B cell (primary cell): ENCODE data around the gene SLC25A18. TPM values are rescaled to one million over a fixed set of nuclear protein-coding genes. Genes with fewer than 3 reads are reported as not detected.
"Not testable (repeated sequence)": the region's sequence is repeated elsewhere in the genome, so short reads cannot be mapped to it uniquely, and the experiment has no call there.

ENCODE experiments used
- ATAC-seq: fragments of 200-7000 bp; cut with Tn5 transposase; one replicate; pipeline ENCODE4 v1.10.0; 2021; ENCODE audit warnings: low read depth, mild to moderate bottlenecking, moderate number of reproducible peaks, moderate library complexity
- CTCF ChIA-PET: fragments of 350-600 bp; sonication (Branson Sonifier 250); formaldehyde crosslinking; loops from one replicate; lab custom pipeline; 2021; ENCODE audit warnings: antibody characterized with exemption, inconsistent platforms; lab: Charles Lee
- POLR2A ChIA-PET: fragments of 350-600 bp; sonication (Branson Sonifier 250); formaldehyde crosslinking; loops from one replicate; lab custom pipeline; 2021; ENCODE audit warnings: antibody characterized with exemption; lab: Charles Lee
- DNase-seq: peaks from one replicate; pipeline ENCODE4 v3.0.0; 2013
- H2AFZ ChIP-seq: 2 replicates; pipeline ENCODE4 v1.6.1; 2012; ENCODE audit warnings: mild to moderate bottlenecking, low read depth, low read length; ENCODE audit not compliant: insufficient read depth, poor library complexity, severe bottlenecking
- H3K27ac ChIP-seq, 2 donors: 1 replicate in 1 of 2; 2 replicates in 1 of 2; pipeline ENCODE4 v1.5.1; 2012 to 2013; ENCODE audit warnings: low read length in 2 of 2, mild to moderate bottlenecking in 2 of 2, moderate library complexity in 1 of 2
- H3K27me3 ChIP-seq, 4 experiments: fragments of 200-600 bp in 1 of 4; sonication (generic) in 1 of 4; replicated peaks in 1 of 4; 1 replicate in 2 of 4; 2 replicates in 2 of 4; pipeline versions ENCODE4 v1.6.1 to v1.7.0; 2013 to 2016; ENCODE audit warnings: low read length in 3 of 4, mild to moderate bottlenecking in 2 of 4, mixed read lengths in 1 of 4, moderate library complexity in 1 of 4; ENCODE audit not compliant: insufficient read depth in 4 of 4, control insufficient read depth in 3 of 4; ENCODE audit errors: control extremely low read depth in 1 of 4
- H3K36me3 ChIP-seq, 2 experiments: replicated peaks in 1 of 2; 1 replicate in 1 of 2; 2 replicates in 1 of 2; pipeline versions ENCODE4 v1.6.1 to v1.7.1; 2013; ENCODE audit warnings: low read length in 1 of 2; ENCODE audit not compliant: insufficient read depth in 2 of 2, control insufficient read depth in 1 of 2; ENCODE audit errors: control extremely low read depth in 1 of 2, extremely low read depth in 1 of 2
- H3K4me1 ChIP-seq, 2 donors: fragments of 200-600 bp in 1 of 2; sonication (generic) in 1 of 2; 1 replicate in 1 of 2; 2 replicates in 1 of 2; pipeline versions ENCODE4 v1.5.1 to v1.6.1; 2013 to 2017; ENCODE audit warnings: low read length in 2 of 2; ENCODE audit not compliant: control insufficient read depth in 2 of 2, insufficient read depth in 2 of 2
- H3K4me2 ChIP-seq: replicated peaks from 2 replicates; pipeline ENCODE3; 2012; ENCODE audit warnings: mild to moderate bottlenecking, low read depth, low read length; ENCODE audit not compliant: poor library complexity, severe bottlenecking
- H3K4me3 ChIP-seq, 5 experiments: fragments of 200-600 bp in 1 of 5; sonication (generic) in 1 of 5; 1 replicate in 3 of 5; 2 replicates in 2 of 5; pipeline versions ENCODE4 v1.5.1 to v1.7.0; 2011 to 2016; ENCODE audit warnings: low read length in 4 of 5, mild to moderate bottlenecking in 4 of 5, low read depth in 2 of 5, control low read depth in 1 of 5, moderate library complexity in 1 of 5; ENCODE audit not compliant: insufficient read depth in 1 of 5; ENCODE audit errors: control extremely low read depth in 1 of 5, extremely low read depth in 1 of 5
- H3K79me2 ChIP-seq: fragments of 200-600 bp; sonication (generic); one replicate; pipeline ENCODE4 v1.6.0; 2016; ENCODE audit warnings: low read length; ENCODE audit not compliant: control insufficient read depth, insufficient read depth
- H3K9ac ChIP-seq: fragments of 200-600 bp; sonication (generic); 2 replicates; pipeline ENCODE4 v1.6.1; 2017; ENCODE audit warnings: mild to moderate bottlenecking, low read length, moderate library complexity
- H3K9me3 ChIP-seq, 3 donors: one replicate each; pipeline versions ENCODE4 v1.6.1 to v1.7.1; 2013; ENCODE audit warnings: low read length in 2 of 3; ENCODE audit not compliant: control insufficient read depth in 2 of 3, insufficient read depth in 1 of 3; ENCODE audit errors: control extremely low read depth in 1 of 3
- H4K20me1 ChIP-seq: 2 replicates; pipeline ENCODE4 v1.6.0; 2012; ENCODE audit warnings: mild to moderate bottlenecking, low read length; ENCODE audit not compliant: insufficient read depth, control insufficient read depth, poor library complexity, severe bottlenecking
- H3K27ac Mint-ChIP-seq: one replicate; pipeline ENCODE4 v1.8.0; 2021; ENCODE audit warnings: mixed read lengths
- H3K27me3 Mint-ChIP-seq: one replicate; pipeline ENCODE4 v1.8.0; 2021; ENCODE audit warnings: mixed read lengths
- H3K4me1 Mint-ChIP-seq: one replicate; pipeline ENCODE4 v1.8.0; 2021; ENCODE audit warnings: mixed read lengths
- H3K4me3 Mint-ChIP-seq: one replicate; pipeline ENCODE4 v1.8.0; 2021; ENCODE audit warnings: mixed read lengths
- H3K9me3 Mint-ChIP-seq: one replicate; pipeline ENCODE4 v1.8.0; 2022; ENCODE audit warnings: mixed read lengths; ENCODE audit not compliant: insufficient read depth
- EZH2 ChIP-seq: IDR thresholded peaks from 2 replicates; pipeline ENCODE4 v1.6.1; 2012; ENCODE audit warnings: borderline replicate concordance, low read depth, mild to moderate bottlenecking, moderate library complexity, low read length; ENCODE audit not compliant: insufficient read depth, poor library complexity, severe bottlenecking
- WGBS: methylation state at CpG from one replicate; pipeline ENCODE4 v1.1.5; 2013; ENCODE audit warnings: missing lambda C conversion rate; ENCODE audit not compliant: insufficient coverage; 5-methylcytosine and 5-hydroxymethylcytosine counted together
- intact Hi-C: fragments of 100-400 bp; cut with micrococcal nuclease; formaldehyde crosslinking; loops from one replicate; pipeline ENCODE4 v1.10.0; 2022
- polyA plus RNA-seq: library from polyadenylated mRNA; depleted of rRNA; stranded (reverse); fragments of >200 nt; gene quantifications from 2 replicates; pipeline ENCODE4 v1.2.3, GENCODE V29; 2012
- total RNA-seq, 2 donors: library from RNA; stranded (reverse); fragments of 120-200 nt in 1 of 2; gene quantifications; 1 replicate in 1 of 2; 2 replicates in 1 of 2; pipeline versions ENCODE4 v1.2.3 to v1.2.4, GENCODE V29; 2013 to 2022
- TF ChIP-seq, protein P1 (sequence below): fragments of 200-600 bp; IDR thresholded peaks from one replicate; pipeline ENCODE4 v1.8.0; 2022; ENCODE audit warnings: antibody characterized with exemption, mild to moderate bottlenecking

The SLC25A18 gene
- total and polyA plus RNA-seq, 2 donors (not counting 1 experiment from before 2014, with no cell fraction given): not detected

DNA sequence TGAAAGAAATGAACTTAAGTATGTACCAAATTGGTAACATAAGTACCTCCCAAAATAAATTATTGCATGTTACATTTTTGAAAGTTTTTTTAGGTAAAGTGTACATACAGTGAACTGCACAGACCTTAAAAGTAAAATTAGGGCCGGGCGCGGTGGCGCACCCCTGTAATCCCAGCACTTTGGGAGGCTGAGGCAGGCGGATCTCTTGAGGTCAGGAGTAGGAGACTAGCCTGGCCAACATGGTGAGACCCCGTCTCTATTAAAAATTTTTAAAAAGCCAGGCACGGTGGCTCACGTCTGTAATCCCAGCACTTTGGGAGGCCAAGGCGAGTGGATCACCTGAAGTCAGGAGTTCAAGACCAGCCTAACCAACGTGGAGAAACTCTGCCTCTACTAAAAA is 73.6 kb downstream of the SLC25A18 start:
- Histone ChIP-seq H3K79me2 (peaks cover 23% of the 10 kb centered on the region), H3K4me1 (peaks cover 15 to 20% of the 10 kb centered on the region in 2 donors)
- H3K9me3 Mint-ChIP-seq, H3K4me3 Mint-ChIP-seq, ATAC-seq, H4K20me1 ChIP-seq, H3K9ac ChIP-seq, DNase-seq, H3K27me3 Mint-ChIP-seq, H3K4me2 ChIP-seq, H3K27ac Mint-ChIP-seq, H3K27ac ChIP-seq, H3K9me3 ChIP-seq, H3K4me3 ChIP-seq, CTCF ChIA-PET, H3K36me3 ChIP-seq, H3K27me3 ChIP-seq, H2AFZ ChIP-seq: not testable (repeated sequence)
- intact Hi-C loops: loop anchor here (5.0 kb wide), 1 partner anchor 420 kb away; the partner anchor contains the start of gene ADA2
- peaks cover 25% of the 10 kb centered on the region for H3K4me1 Mint-ChIP-seq
- 88% methylated on average over 9 of the region's 10 CpGs for WGBS
- POLR2A ChIA-PET: interaction anchor here (0.7 kb wide), 1 partner anchor 86 kb away, joined by 8 read pairs; no protein-coding TSS in a partner anchor

DNA sequence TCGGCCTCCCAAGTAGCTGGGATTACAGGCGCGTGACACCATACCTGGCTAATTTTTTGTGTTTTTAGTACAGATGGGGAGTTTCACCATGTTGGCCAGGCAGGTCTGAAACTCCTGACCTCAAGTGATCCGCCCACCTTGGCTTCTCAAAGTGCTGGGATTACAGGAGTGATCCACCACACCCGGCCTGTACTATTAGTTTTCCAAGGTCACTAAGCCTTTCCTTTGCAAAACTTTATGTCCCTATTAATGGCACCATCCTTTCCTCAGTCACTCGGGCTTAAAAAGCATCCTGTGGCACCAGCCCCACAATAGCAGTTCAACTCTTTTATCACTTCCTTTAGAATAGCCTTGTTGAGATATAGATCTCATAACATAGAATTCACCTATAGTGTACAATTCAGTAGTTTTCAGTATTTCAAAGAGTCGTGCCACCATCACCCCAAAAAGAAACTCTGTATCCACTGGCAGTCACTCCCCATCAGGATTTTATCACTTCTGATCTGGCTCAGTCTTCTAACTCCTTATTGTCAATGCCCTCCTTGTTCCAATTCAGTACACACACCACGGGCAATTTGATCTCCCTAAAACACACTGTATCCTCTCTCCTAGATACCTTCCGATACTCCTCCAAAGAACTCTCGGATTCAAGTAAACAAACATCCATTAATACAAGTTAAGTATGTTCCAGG is 74.3 kb downstream of the SLC25A18 start:
- Histone ChIP-seq H3K9me3 (no peaks in the 10 kb centered on the region), H3K4me2 (peak overlapping the region; percentile 77), H3K4me3 (peak overlapping the region; percentile 67 to 100 (median 81)), H3K79me2 (peaks cover 26% of the 10 kb centered on the region), H3K9ac (peak overlapping the region; percentile 98), H3K27ac (peak overlapping the region; percentile 100), H2AFZ (peak overlapping the region; percentile 89), H3K4me1 (peaks cover 15 to 20% of the 10 kb centered on the region in 2 donors), H3K27me3 (no peaks in the 10 kb centered on the region), H4K20me1 (no peaks in the 10 kb centered on the region), H3K36me3 (no peaks in the 10 kb centered on the region)
- DNase-seq: no peak
- intact Hi-C loops: loop anchor here (1.0 to 5.0 kb wide), 6 partner anchors 9 to 479 kb away; partner anchors contain the start of genes ADA2, ATP6V1E1, HDHD5 and PEX26
- WGBS: 65% methylated on average over 8 of the region's 10 CpGs
- Mint-ChIP-seq H3K9me3 (no peaks in the 10 kb centered on the region), H3K4me3 (peak overlapping the region; percentile 96), H3K27ac (peak overlapping the region; percentile 97), H3K27me3 (no peaks in the 10 kb centered on the region), H3K4me1 (peaks cover 25% of the 10 kb centered on the region)
- ATAC-seq: no peak
- CTCF ChIA-PET: no interaction called here
- TF ChIP-seq, protein P1, sequence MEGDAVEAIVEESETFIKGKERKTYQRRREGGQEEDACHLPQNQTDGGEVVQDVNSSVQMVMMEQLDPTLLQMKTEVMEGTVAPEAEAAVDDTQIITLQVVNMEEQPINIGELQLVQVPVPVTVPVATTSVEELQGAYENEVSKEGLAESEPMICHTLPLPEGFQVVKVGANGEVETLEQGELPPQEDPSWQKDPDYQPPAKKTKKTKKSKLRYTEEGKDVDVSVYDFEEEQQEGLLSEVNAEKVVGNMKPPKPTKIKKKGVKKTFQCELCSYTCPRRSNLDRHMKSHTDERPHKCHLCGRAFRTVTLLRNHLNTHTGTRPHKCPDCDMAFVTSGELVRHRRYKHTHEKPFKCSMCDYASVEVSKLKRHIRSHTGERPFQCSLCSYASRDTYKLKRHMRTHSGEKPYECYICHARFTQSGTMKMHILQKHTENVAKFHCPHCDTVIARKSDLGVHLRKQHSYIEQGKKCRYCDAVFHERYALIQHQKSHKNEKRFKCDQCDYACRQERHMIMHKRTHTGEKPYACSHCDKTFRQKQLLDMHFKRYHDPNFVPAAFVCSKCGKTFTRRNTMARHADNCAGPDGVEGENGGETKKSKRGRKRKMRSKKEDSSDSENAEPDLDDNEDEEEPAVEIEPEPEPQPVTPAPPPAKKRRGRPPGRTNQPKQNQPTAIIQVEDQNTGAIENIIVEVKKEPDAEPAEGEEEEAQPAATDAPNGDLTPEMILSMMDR: no peak
- no peak for TF ChIP-seq EZH2
- POLR2A ChIA-PET: interaction anchor here (0.7 kb wide), 1 partner anchor 85 kb away, joined by 8 read pairs; no protein-coding TSS in a partner anchor
